ENCODE data around the gene NFATC3.

GRCh38 chr16:68079626-68080344 is 5.4 kb upstream of the NFATC3 start:
- TF ChIP-seq POLR2A (IDR thresholded peaks at IDR 0.05; ENCODE audit: low read depth, low read length) (no peak), POLR2AphosphoS5 (IDR thresholded peaks at IDR 0.05; ENCODE audit: low read depth, low read length) (no peak)
